SU-DHL-6 (cell line): Measurements from ENCODE around the gene CLDN5.
"Not testable (repeated sequence)": the region's sequence is repeated elsewhere in the genome, so short reads cannot be mapped to it uniquely, and the experiment has no call there.

Experiments used
- CTCF ChIP-seq: fragments of 200-600 bp; sonication (generic); IDR thresholded peaks from one replicate; pipeline ENCODE4 v1.5.1; 2017; ENCODE audit warnings: antibody characterized with exemption, mild to moderate bottlenecking, low read length, moderate library complexity; ENCODE audit not compliant: insufficient read depth, poor library complexity, severe bottlenecking
- EZH2phosphoT487 ChIP-seq: fragments of 200-600 bp; sonication (generic), shearing (Covaris generic); conservative IDR thresholded peaks from 2 replicates; pipeline ENCODE4 v1.6.1; 2018; ENCODE audit warnings: mild to moderate bottlenecking, antibody characterized with exemption, low read length, moderate library complexity, mixed read lengths

GRCh38 chr22:19531327-19531726 is 7.1 kb upstream of the CLDN5 start:
- TF ChIP-seq CTCF, EZH2phosphoT487: not testable (repeated sequence)
